ENCODE results near the gene AUTS2. TPM values are rescaled to one million over a fixed set of nuclear protein-coding genes. Genes with fewer than 3 reads are reported as not detected.

The AUTS2 gene
- total and polyA plus RNA-seq, 7 experiments from 2014 or later, result 0.40 to 31.7 (median 4.2) TPM

DNA sequence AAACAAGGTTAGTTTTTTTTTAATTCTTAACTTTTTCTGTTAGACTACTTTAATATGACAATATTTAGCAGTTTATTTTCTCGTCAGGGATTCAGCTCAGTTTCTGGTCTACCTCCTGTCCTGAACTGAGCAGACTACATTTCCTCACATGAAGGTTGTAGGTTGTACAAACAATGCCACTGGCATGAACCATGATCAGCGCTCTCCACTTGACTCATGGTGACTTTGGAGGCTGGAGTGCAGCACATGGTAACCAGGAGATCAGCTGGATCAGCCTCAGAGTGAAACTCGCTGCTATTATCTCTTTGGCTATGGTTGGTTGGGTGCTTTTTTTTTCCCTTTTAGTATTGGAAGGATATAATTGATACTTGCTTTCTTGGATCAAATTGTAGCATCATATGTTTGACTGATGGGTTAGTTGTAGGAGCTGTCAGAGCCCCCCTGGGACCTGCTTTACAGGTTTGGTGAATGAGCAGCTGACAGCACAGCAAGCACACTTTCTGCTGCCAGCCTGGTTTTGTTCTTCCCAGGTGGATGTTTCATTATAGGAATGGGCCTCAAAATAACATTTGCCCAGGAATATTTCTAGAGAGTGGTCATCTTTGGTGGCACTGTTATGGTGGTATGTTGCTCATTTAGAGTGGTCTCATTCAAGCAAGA is 556.4 kb downstream of the AUTS2 start:
- CTCF ChIA-PET, result no interaction called here
- intact Hi-C loops (cut with micrococcal nuclease), result no loop called here

DNA sequence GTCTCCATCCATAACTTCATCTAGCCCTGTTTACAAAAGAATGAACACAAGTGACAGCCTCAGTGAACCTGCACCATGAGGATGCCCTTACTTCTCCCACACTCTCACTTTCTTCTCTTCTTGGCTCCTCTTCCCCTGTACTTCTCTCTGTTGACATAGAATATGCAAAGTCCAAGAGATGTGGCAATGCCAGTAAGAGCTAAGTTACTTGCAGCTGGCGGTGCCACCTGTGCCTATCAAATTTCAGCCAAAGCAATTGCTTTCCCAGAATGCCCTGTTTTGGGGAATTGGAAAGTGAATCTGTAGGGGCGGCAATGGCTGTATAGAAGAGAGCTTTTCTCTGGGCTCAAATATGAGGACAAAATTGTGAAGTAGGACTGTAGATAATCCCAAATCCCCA is 557.8 kb downstream of the AUTS2 start:
- Mint-ChIP-seq H3K36me3 (no peaks in the 10 kb centered on the region), H3K27me3 (no peaks in the 10 kb centered on the region), H3K4me1 (no peaks in the 10 kb centered on the region), H3K4me3 (peak overlapping the region in 1 of 10 donors; percentile 4), H3K27ac (no peak overlapping the region), H3K9me3 (peaks cover 0 to 14% (median 7%) of the 10 kb centered on the region in 11 donors)
- ChIA-PET POLR2A (no interaction called here), CTCF (no interaction called here)
- ATAC-seq, result no peak
- Histone ChIP-seq H3K4me1 (ENCODE audit: control insufficient read depth in 2 of 2, insufficient read depth in 2 of 2, low read length in 2 of 2) (no peaks in the 10 kb centered on the region), H3K27me3 (ENCODE audit: control insufficient read depth in 2 of 2, insufficient read depth in 2 of 2, low read length in 2 of 2) (no peaks in the 10 kb centered on the region), H3K36me3 (ENCODE audit: control insufficient read depth in 2 of 3, insufficient read depth in 3 of 3, low read length in 3 of 3) (no peaks in the 10 kb centered on the region), H3K27ac (ENCODE audit: low read depth, low read length) (no peak overlapping the region), H3K4me3 (ENCODE audit: low read length) (no peak overlapping the region), H3K9me3 (ENCODE audit: control insufficient read depth in 2 of 3, low read length in 3 of 3) (no peaks in the 10 kb centered on the region)
- no peak for DNase-seq
- intact Hi-C loops (cut with micrococcal nuclease), result no loop called here

More for the DNA sequence above, 556.4 kb downstream of the AUTS2 start:
- Mint-ChIP-seq H3K27ac (no peak overlapping the region), H3K27me3 (no peaks in the 10 kb centered on the region), H3K4me1 (no peaks in the 10 kb centered on the region), H3K4me3 (no peak overlapping the region), H3K9me3 (peaks cover 0 to 18% (median 7%) of the 10 kb centered on the region in 11 donors), H3K36me3 (peaks cover 0 to 3% (median 0%) of the 10 kb centered on the region in 5 donors)
- Histone ChIP-seq H3K36me3 (ENCODE audit: control insufficient read depth in 2 of 3, insufficient read depth in 3 of 3, low read length in 3 of 3) (no peaks in the 10 kb centered on the region), H3K27me3 (ENCODE audit: control insufficient read depth in 2 of 2, insufficient read depth in 2 of 2, low read length in 2 of 2) (no peaks in the 10 kb centered on the region), H3K4me1 (ENCODE audit: control insufficient read depth in 2 of 2, insufficient read depth in 2 of 2, low read length in 2 of 2) (no peaks in the 10 kb centered on the region), H3K27ac (ENCODE audit: low read depth, low read length) (no peak overlapping the region), H3K4me3 (ENCODE audit: low read length) (no peak overlapping the region), H3K9me3 (ENCODE audit: control insufficient read depth in 2 of 3, low read length in 3 of 3) (no peaks in the 10 kb centered on the region)
- ATAC-seq (no peak), DNase-seq (no peak)
- POLR2A ChIA-PET, result no interaction called here

- intact Hi-C loops (cut with micrococcal nuclease), result no loop called here
Observed at GRCh38 chr7:70159121-70159520, 560.8 kb downstream of the AUTS2 start.

GRCh38 chr7:70165477-70166170 is 567.3 kb downstream of the AUTS2 start:
- H3K36me3 ChIP-seq (ENCODE audit: control insufficient read depth in 2 of 3, insufficient read depth in 3 of 3, low read length in 3 of 3), result no peaks in the 10 kb centered on the region
- H3K4me1 ChIP-seq (ENCODE audit: control insufficient read depth in 2 of 2, insufficient read depth in 2 of 2, low read length in 2 of 2), result no peaks in the 10 kb centered on the region
- Mint-ChIP-seq H3K36me3 (no peaks in the 10 kb centered on the region), H3K9me3 (peaks cover 0 to 15% (median 4%) of the 10 kb centered on the region in 11 donors), H3K27ac (no peak overlapping the region), H3K4me1 (peaks cover 0 to 6% (median 0%) of the 10 kb centered on the region in 7 donors), H3K4me3 (peak overlapping the region in 2 of 10 donors; percentile 7 to 41), H3K27me3 (no peaks in the 10 kb centered on the region)
- H3K4me3 ChIP-seq (ENCODE audit: low read length), result no peak overlapping the region
- H3K27ac ChIP-seq (ENCODE audit: low read depth, low read length), result no peak overlapping the region
- H3K27me3 ChIP-seq (ENCODE audit: control insufficient read depth in 2 of 2, insufficient read depth in 2 of 2, low read length in 2 of 2), result no peaks in the 10 kb centered on the region
- DNase-seq (no peak), ATAC-seq (no peak)
- H3K9me3 ChIP-seq (ENCODE audit: control insufficient read depth in 2 of 3, low read length in 3 of 3), result no peaks in the 10 kb centered on the region
- ChIA-PET POLR2A (no interaction called here), CTCF (no interaction called here)
- intact Hi-C loops (cut with micrococcal nuclease), result no loop called here

More at GRCh38 chr7:70159121-70159520, 560.8 kb downstream of the AUTS2 start:
- Histone ChIP-seq H3K4me1 (ENCODE audit: control insufficient read depth in 2 of 2, insufficient read depth in 2 of 2, low read length in 2 of 2) (no peaks in the 10 kb centered on the region), H3K36me3 (ENCODE audit: control insufficient read depth in 2 of 3, insufficient read depth in 3 of 3, low read length in 3 of 3) (no peaks in the 10 kb centered on the region), H3K9me3 (ENCODE audit: control insufficient read depth in 2 of 3, low read length in 3 of 3) (no peaks in the 10 kb centered on the region), H3K27ac (ENCODE audit: low read depth, low read length) (no peak overlapping the region), H3K4me3 (ENCODE audit: low read length) (no peak overlapping the region), H3K27me3 (ENCODE audit: control insufficient read depth in 2 of 2, insufficient read depth in 2 of 2, low read length in 2 of 2) (no peaks in the 10 kb centered on the region)
- no peak overlapping the region for H3K4me3 Mint-ChIP-seq
- H3K9me3 Mint-ChIP-seq, result peaks cover 0 to 7% (median 0%) of the 10 kb centered on the region in 11 donors
- H3K36me3 Mint-ChIP-seq, result no peaks in the 10 kb centered on the region
- H3K27ac Mint-ChIP-seq, result no peak overlapping the region
- no peaks in the 10 kb centered on the region for H3K4me1 Mint-ChIP-seq
- POLR2A ChIA-PET, result no interaction called here
- no peak for ATAC-seq
- DNase-seq, result no peak
- H3K27me3 Mint-ChIP-seq, result no peaks in the 10 kb centered on the region
- CTCF ChIA-PET, result no interaction called here

DNA sequence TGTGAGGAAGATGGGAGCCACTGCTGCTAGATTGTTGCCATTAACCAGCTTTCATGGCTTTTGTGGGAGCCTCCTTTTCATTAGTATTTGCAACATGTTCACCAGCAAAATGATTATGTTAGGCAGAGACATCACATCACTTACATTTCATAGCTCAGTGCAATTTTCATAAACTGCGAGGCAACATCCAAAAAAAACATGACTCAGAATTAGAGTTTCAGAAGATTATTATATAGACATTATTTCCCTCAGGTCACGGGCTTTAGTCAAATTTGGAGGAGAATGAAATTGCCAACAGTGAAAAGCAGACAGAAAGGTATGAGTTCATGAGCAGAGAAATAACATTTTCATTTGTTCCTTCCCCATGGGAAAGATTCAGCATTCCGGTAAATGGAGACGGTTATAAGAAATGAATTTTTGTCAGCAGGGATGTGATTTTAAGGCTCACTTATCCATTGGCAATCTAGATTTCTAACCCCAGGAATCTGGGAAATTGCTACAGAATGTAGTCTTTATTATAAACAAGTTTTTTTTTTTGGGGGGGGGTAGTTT is 573.2 kb downstream of the AUTS2 start:
- peaks cover 0 to 12% (median 4%) of the 10 kb centered on the region in 11 donors for H3K9me3 Mint-ChIP-seq
- DNase-seq, result no peak
- H3K4me1 Mint-ChIP-seq, result no peaks in the 10 kb centered on the region
- H3K36me3 ChIP-seq (ENCODE audit: control insufficient read depth in 2 of 3, insufficient read depth in 3 of 3, low read length in 3 of 3), result no peaks in the 10 kb centered on the region
- H3K27me3 ChIP-seq (ENCODE audit: control insufficient read depth in 2 of 2, insufficient read depth in 2 of 2, low read length in 2 of 2), result no peaks in the 10 kb centered on the region
- H3K4me1 ChIP-seq (ENCODE audit: control insufficient read depth in 2 of 2, insufficient read depth in 2 of 2, low read length in 2 of 2), result no peaks in the 10 kb centered on the region
- H3K4me3 Mint-ChIP-seq, result no peak overlapping the region
- H3K27me3 Mint-ChIP-seq, result peaks cover 0 to 11% (median 5%) of the 10 kb centered on the region in 5 donors
- ChIA-PET POLR2A (interaction anchor here (0.6 kb wide), 1 partner anchor 522 kb away, joined by 4 read pairs; no protein-coding TSS in a partner anchor), CTCF (no interaction called here)
- no peak for ATAC-seq
- intact Hi-C loops (cut with micrococcal nuclease), result no loop called here
- no peaks in the 10 kb centered on the region for H3K9me3 ChIP-seq (ENCODE audit: control insufficient read depth in 2 of 3, low read length in 3 of 3)
- H3K36me3 Mint-ChIP-seq, result no peaks in the 10 kb centered on the region
- H3K27ac ChIP-seq (ENCODE audit: low read depth, low read length), result no peak overlapping the region
- no peak overlapping the region for H3K27ac Mint-ChIP-seq
- no peak overlapping the region for H3K4me3 ChIP-seq (ENCODE audit: low read length)

- H3K4me1 ChIP-seq (ENCODE audit: control insufficient read depth in 2 of 2, insufficient read depth in 2 of 2, low read length in 2 of 2), result no peaks in the 10 kb centered on the region
- H3K9me3 Mint-ChIP-seq, result peaks cover 0 to 6% (median 0%) of the 10 kb centered on the region in 11 donors
- intact Hi-C loops (cut with micrococcal nuclease), result no loop called here
- no peak overlapping the region for H3K27ac Mint-ChIP-seq
- no peak overlapping the region for H3K4me3 ChIP-seq (ENCODE audit: low read length)
- CTCF ChIA-PET, result no interaction called here
- no peak overlapping the region for H3K4me3 Mint-ChIP-seq
- ATAC-seq, result no peak
- peaks cover 0 to 12% (median 5%) of the 10 kb centered on the region in 5 donors for H3K27me3 Mint-ChIP-seq
- H3K36me3 ChIP-seq (ENCODE audit: control insufficient read depth in 2 of 3, insufficient read depth in 3 of 3, low read length in 3 of 3), result no peaks in the 10 kb centered on the region
- H3K27me3 ChIP-seq (ENCODE audit: control insufficient read depth in 2 of 2, insufficient read depth in 2 of 2, low read length in 2 of 2), result no peaks in the 10 kb centered on the region
- no peak overlapping the region for H3K27ac ChIP-seq (ENCODE audit: low read depth, low read length)
- H3K4me1 Mint-ChIP-seq, result peaks cover 0 to 9% (median 3%) of the 10 kb centered on the region in 7 donors
- H3K36me3 Mint-ChIP-seq, result no peaks in the 10 kb centered on the region
- POLR2A ChIA-PET, result no interaction called here
- DNase-seq, result no peak
- H3K9me3 ChIP-seq (ENCODE audit: control insufficient read depth in 2 of 3, low read length in 3 of 3), result no peaks in the 10 kb centered on the region
Observed at GRCh38 chr7:70177166-70177565, 578.9 kb downstream of the AUTS2 start.

Data from naive thymus-derived CD4-positive, alpha-beta T cell (primary cell).